Activated CD4-positive, alpha-beta T cell treated with anti-CD3 and anti-CD28 coated beads, Interleukin-2, amount 50 U/mL, for 1 hour (primary cell): ENCODE measurements around the gene IRS2.
"Not testable (repeated sequence)": the region's sequence is repeated elsewhere in the genome, so short reads cannot be mapped to it uniquely, and the experiment has no call there.

Experiments
- DNase-seq: peaks from one replicate; pipeline ENCODE4 v3.0.0-alpha.2; 2020

The IRS2 gene

GRCh38 chr13:109751477-109751876 lies 34.9 kb downstream of the IRS2 start:
- DNase-seq: no peak

DNA sequence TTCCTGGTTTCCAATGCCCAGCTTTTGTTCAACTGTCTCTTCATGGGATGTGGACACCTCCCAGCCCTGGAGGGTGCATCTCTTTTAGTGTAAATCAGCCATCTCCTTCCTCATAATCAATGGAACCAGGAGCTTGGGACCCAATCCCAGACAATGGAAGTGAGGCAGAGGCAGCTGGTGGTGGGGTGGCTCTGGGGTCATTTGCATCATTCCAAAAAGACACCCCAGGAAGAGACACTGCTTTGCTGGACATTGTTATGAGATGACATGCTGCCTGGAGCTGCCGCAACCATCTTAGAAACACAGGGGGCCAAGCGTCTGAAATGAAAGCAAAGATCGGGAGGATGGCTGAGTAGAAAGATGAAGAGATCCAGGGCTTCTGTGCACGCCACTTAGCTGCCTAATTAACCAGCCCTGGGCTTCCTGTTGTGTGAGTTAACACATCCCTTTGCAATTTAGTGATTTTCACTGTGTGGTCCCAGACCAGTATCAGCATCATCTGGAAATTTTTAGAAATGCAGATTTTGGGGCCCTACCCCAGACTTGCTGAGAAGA lies 36.1 kb downstream of the IRS2 start:
- DNase-seq: no peak

- no peak for DNase-seq
Measured at GRCh38 chr13:109749365-109749764, 37.0 kb downstream of the IRS2 start.

GRCh38 chr13:109748677-109749076 lies 37.7 kb downstream of the IRS2 start:
- no peak for DNase-seq

- DNase-seq: no peak
Measured at GRCh38 chr13:109747524-109747923, 38.9 kb downstream of the IRS2 start.

- no peak for DNase-seq
Measured at GRCh38 chr13:109746364-109746763, 40.0 kb downstream of the IRS2 start.

DNA sequence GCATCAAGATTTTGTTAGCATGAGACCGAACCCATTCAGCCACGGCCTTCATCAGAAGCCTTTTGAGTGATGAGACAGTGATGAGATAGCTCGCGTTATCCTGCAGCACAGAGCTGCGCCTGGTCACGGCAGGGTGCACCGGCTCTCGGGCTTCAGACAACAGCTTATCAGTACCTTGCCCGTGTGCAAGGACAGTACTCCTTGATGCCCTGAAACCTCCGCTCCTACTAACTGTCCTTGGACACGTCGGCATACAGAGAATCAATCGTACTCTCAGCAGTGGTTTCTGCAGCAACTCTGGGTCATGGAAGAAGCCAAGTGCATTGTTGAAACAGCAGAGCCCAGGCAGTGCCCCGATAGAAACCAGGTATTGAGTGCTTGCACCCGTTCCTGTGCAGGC lies 40.7 kb downstream of the IRS2 start:
- DNase-seq: no peak

DNA sequence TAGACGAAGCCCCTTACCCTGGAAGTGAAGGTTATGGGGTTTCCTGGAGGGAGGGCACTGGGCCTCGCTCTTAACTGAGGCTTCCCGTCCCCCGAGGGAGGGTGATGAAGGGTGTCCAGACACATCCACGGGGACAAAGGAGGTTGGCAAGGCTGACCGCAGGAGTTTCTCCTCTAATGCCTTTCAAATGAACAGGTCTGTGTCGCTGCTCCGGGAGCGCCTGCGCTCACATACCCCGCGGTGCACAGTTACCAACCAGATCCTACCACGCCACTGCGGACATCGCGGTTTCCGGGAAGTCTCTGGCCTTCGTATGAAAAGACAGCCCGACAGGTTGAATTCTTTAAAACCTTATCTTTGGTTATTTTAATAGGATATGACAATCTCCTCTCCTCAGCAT lies 41.3 kb downstream of the IRS2 start:
- DNase-seq: no peak

GRCh38 chr13:109744512-109745051 lies 41.8 kb downstream of the IRS2 start:
- DNase-seq: no peak

GRCh38 chr13:109743706-109744453 lies 42.5 kb downstream of the IRS2 start:
- DNase-seq: no peak

- no peak for DNase-seq
Measured at GRCh38 chr13:109741966-109742365, 44.4 kb downstream of the IRS2 start.

- DNase-seq: no peak
Measured at GRCh38 chr13:109740721-109741120, 45.7 kb downstream of the IRS2 start.

DNA sequence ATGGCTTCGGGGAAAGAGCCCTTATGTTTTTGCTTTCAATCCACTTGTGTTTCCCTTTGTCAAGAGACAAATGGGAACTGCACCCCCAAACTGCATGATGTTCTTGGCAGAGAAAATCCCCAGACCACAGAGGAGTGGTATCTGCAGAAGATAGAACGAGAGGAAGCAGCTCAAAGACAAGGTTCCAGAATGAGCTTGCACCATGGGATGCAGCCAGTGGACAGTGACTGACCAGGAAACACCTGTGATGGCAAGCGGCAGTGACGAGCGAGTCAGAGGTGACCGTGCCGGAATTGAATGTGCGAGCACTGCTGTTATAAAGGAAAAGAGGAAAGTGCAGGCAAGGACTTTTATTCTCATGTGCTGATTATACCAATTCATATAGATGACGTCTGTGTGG lies 46.3 kb downstream of the IRS2 start:
- DNase-seq: no peak

GRCh38 chr13:109738298-109738746 lies 48.1 kb downstream of the IRS2 start:
- DNase-seq: no peak

DNA sequence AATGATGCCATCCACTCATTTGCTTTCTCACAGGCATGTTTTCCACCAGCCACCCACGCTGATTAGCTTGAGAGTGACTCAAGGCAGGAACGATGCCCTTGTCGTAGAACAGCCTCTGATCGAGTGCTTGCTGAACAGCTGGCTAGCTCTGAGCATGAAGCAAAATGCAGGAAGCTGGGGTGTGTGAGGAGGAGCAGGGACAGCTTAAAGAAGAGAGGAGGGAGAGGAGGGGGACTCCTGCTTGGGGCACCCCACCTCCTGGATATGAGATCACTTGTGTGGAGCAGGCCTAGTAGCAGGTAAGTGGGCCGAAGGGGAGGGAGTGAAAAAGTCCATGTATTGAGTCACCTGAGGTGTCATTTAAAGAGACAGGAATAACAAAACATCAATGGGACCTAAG lies 48.8 kb downstream of the IRS2 start:
- no peak for DNase-seq

GRCh38 chr13:109737046-109737573 lies 49.3 kb downstream of the IRS2 start:
- DNase-seq: no peak

- no peak for DNase-seq
Measured at GRCh38 chr13:109735436-109735966, 50.9 kb downstream of the IRS2 start.

DNA sequence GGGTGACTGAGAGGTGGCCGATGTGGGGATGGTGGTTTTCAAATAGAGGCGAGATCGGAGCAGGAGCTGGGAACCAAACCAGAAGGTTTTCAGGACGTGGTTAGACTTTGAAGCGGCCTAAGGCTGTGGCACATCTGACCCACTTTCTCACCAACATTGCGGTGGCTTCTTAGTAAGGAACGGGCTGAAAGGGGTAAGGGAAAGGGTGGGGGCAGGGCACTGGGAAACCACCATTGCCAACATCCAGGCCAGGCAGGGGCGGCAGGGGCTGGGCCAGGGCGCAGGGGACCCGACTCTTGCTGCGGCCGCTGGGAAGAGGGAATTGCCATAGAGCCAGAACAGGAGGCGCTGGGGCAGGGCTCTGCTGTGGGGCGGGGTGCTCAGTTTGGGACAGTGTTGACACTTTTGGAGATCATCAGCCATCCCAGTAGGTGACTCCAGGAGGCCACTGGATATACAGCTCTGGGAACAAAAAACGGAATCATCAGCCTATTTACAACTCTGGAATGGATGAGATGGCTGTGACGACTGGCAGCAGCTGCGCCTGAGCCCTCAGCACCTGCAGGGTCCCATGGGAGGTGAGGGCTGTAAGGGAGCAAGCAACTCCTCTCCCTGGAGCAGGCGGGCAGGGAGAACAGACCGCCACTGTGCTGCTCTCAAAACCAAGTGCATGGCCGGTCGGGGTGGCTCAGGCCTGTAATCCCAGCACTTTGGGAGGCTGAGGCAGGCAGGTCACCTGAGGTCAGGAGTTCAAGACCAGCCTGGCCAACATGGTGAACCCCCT lies 52.2 kb downstream of the IRS2 start:
- DNase-seq: no peak

GRCh38 chr13:109733550-109733949 lies 52.8 kb downstream of the IRS2 start:
- no peak for DNase-seq

GRCh38 chr13:109732470-109733170 lies 53.8 kb downstream of the IRS2 start:
- not testable (repeated sequence) for DNase-seq

GRCh38 chr13:109730812-109731335 lies 55.5 kb downstream of the IRS2 start:
- DNase-seq: no peak
